ENCODE data around the gene GARNL3.

GRCh38 chr9:127280880-127281660 is 16.5 kb downstream of the GARNL3 start:
- TF ChIP-seq FOXA3 (CRISPR knock-in tag; IDR thresholded peaks at IDR 0.05), result no peak
- no peak for TF ChIP-seq SMAD1 (CRISPR knock-in tag; IDR thresholded peaks at IDR 0.05; ENCODE audit: borderline replicate concordance, low read depth)
- TF ChIP-seq HMGXB4 (CRISPR knock-in tag; IDR thresholded peaks at IDR 0.05; ENCODE audit: borderline replicate concordance in 1 of 2, low read depth in 1 of 2), result no peak
- TF ChIP-seq ESRRA (CRISPR knock-in tag; IDR thresholded peaks at IDR 0.05; ENCODE audit: low read depth), result no peak
- no peak for TF ChIP-seq FOXK2 (IDR thresholded peaks at IDR 0.05)
- TF ChIP-seq CREB1 (IDR thresholded peaks at IDR 0.05), result no peak
- TF ChIP-seq CREB1 (CRISPR knock-in tag; IDR thresholded peaks at IDR 0.05), result no peak
- TF ChIP-seq MTA1 (CRISPR knock-in tag; IDR thresholded peaks at IDR 0.05; ENCODE audit: borderline replicate concordance), result no peak
